Measurements from ENCODE around the gene APP.
"Not testable (repeated sequence)": the region's sequence is repeated elsewhere in the genome, so short reads cannot be mapped to it uniquely, and the experiment has no call there.

APP gene

DNA sequence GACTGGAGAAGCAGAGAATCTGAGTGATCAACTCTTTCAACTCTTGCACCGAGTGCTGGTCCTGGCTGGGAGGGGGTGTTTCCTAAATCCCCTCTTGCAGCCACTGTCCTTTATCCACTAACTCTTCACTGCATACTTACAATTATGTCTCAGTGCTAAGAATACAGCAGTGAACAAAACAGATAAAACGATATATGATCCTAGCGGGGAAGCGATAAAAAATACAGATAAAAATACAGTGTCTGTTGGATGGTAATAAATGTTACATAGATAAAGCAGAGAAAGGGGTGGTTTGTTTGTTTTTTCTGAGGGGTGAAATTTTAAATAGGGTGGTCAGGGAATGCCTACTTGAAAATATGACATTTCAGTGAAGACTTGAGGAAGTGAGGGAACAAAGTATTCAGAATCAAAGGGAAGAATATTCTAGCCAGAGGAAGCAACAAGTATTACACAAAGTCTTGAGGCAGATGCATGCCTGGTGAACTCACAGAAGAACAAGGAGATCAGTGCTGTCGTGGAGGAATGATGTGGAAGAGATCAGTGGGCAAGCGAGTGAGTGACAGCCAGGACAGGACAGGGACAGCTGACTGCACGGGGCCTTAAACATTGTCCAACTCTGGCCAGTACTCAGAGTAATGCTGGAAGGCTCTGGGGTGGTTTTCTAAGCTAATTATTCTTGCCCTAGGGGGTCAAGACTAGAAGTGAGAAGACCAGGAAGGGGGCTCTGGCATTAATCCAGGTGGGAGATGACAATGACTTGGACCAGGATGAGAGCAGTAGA, 110.0 kb downstream of the APP start:
- no peak for DNase-seq

DNA sequence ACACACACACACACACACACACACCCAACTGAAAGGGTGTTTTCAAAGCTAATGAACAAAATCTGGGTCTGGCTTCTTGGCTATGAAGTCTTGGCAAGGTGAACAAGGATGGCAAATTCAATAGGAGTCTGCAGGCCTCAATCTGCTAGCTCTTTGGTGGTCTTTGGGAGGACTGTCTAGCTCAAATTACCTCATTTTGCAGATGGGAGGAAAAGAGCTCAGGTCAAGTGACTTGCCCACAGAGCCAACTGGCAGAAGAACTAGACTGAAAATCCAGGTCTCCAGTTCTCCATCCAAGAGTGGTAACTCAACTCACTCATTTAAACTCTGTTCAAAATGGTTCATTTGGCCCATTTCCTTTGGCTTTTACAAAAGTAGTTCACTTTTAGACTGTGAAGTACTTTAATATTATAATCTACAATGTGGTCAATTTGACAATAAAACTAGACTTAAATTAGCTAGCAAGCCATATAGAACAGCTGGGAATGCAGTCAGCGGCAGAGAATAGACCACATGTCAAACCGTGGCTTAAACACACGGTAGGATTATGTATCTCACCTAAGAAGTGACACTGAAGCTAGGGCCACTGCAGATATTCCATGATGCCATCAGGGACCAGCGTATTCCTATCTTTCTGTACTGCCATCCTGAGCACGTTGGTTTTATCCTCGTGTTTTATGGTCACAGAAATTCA, 112.9 kb downstream of the APP start:
- no peak for DNase-seq

- no peak for DNase-seq
Measured at GRCh38 chr21:26055841-26056264, 114.7 kb downstream of the APP start.

- no peak for DNase-seq
Measured at GRCh38 chr21:26055010-26055409, 115.6 kb downstream of the APP start.

DNA sequence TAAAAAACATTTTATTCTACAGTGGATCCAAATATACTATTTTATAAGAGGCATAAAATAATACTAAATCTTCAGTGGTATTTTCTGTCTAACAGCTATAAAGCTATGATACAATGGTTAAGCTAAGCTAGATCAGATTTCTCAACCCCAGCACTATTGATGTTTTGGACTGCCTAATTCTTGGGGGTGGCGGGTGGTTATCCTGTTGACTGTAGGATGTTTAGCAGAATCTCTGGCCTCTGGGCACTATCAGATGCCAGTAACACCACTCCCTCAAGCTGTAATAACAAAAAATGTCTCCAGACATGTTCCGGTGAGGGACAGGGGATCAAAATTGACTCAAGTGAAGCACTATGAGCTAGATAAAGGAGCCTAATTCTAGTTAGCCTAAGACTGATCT, 118.5 kb downstream of the APP start:
- DNase-seq, result no peak

- DNase-seq, result no peak
Measured at GRCh38 chr21:26050857-26051256, 119.7 kb downstream of the APP start.

DNA sequence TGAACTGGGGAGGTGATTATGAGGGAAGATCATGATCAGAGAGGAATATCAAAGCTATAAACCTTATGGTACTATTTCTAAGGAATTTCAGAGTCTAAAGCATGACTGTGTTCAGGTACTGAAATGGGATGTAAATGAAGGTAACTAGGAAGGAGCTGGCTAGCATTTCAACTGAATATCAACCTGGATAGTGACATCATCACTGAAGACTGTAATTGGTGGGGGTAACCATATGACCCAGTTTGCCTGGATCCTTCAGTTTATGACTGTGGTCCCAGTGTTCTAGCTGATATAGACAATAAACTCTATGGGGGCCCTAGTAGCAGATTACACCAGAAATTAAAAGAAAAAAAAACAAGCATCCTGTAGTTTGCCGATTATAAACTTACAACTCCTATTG, 120.8 kb downstream of the APP start:
- DNase-seq, result no peak

- DNase-seq, result no peak
Measured at GRCh38 chr21:26047279-26047967, 123.1 kb downstream of the APP start.

- no peak for DNase-seq
Measured at GRCh38 chr21:26043891-26044290, 126.7 kb downstream of the APP start.

- DNase-seq, result no peak
Measured at GRCh38 chr21:26042181-26042876, 128.2 kb downstream of the APP start.

DNA sequence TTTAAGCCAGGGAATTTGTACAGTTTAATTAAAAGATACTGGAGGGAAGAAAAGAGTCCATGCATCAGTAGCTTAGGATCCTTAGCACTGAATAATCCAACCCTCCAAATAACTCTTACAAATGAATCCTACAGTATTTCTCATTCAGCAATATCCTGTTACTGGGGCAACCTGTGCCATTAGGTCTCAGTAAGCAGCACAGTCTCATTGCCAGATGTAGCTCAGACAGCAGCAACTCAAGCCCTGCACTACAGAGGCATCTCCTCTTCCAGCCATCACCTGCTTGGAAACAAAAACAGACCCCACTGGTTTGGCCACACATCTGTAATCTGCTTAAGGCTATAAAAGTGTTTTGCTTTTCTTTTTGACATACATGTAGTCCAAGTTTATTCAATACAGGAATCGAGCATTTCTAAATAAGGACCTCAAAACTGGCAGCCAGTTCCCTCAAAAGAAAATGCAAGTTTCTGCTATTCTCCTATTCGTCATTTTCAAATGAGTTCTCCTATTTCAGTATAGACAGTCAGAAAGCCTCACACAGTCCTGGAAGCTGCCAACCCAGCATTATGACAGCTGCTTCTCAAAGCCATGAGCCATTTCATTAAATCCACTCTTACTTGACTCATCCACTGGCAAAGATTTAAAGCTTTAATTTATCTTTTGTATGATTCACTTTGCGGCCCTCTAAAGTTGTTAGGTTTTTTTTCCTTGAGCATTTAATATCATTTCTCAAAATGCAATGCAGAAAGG, 129.0 kb downstream of the APP start:
- DNase-seq, result no peak

DNA sequence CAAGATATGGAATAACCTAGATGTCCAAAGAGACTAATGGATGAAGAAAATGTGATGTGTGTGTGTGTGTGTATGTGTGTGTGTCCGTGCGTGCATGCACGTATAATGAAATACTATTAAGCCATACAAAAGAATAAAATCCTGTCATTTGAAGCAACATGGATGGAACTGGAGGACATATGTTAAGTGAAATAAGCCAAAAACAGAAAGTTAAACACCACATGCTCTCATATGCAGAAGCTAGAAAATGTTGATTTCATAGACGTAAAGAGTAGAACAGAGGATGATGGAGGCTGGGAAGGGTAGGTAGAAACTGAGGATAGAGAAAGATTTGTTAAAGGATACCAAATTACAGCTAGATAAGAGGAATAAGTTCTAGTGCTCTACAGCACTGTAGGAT, 133.7 kb downstream of the APP start:
- no peak for DNase-seq

DNA sequence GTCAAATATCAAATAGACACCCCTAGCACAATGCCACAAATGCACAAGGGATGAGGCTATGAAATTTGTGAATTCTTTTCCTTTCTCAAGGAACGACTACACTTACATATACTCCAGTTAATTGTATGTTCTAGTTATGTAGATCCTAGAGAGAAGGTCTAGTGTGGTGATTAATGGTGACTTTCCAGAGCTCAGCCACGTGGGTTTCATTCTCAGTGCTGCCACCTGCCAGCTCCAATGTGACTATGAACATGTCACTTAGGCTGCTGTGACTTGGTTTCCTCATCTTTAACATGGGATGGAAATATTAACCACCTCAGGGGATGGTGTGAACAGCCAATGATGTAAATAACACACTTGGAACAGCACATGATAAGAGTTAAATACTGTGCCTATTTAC, 138.3 kb downstream of the APP start:
- DNase-seq, result no peak

- no peak for DNase-seq
Measured at GRCh38 chr21:26028183-26028582, 142.4 kb downstream of the APP start.

GRCh38 chr21:26027696-26028095, 142.9 kb downstream of the APP start:
- no peak for DNase-seq

DNA sequence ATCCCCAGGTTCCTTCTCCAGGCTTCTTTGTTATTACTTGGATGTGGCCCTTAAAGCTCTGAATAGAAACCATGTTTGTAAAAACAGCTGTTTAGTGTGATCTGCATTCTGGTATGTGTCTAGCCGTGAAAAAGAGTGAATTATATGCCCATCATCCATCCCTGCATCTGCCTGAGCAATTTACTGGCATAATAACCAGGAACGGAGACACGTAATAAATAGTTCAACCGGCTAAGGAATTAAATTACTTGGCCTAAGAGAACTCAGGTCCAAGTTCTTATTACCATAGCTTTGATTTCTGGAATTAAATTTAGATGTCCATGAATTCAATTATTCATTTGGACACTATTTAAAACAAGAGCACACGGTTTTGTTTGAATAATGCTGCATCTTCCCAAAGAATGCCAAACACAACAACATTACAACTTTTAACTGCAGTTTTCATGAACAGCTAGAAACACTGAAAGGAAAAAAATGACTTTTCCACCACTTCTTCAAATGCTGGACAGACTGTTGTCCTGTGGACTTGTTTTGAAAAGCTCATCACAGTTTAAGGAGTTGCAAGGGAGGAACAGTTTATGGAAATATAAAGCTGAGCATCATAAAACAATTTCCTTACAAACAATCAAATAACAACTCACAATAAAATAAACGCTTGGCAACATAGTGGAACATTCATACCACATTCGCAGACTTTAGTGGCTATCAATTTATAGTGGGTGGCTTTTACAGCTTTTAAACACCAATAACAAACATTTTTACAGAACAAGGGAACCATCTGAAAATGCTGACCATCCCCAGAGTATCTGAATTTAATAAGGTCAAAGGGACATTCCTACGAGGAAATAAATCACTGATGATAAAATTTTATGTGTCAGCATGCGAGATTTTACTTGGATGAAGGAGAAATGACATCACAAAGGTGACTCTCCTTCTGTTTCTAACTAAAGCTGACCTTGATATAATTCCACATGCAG, 144.7 kb downstream of the APP start:
- no peak for DNase-seq

DNA sequence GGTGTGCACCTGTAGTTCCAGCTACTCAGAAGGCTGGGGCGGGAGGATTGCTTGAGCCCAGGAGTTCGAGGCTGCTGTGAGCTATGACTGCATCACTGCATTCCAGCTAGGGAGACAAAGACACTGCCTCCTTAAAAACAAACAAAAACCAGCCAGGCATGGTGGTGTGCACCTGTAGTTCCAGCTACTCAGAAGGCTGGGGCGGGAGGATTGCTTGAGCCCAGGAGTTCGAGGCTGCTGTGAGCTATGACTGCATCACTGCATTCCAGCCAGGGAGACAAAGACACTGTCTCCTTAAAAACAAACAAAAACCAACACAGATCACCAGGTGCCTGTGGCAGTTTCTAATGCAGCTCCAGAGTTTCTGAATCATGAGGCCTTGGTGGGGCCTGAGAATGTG, 147.2 kb downstream of the APP start:
- DNase-seq, result not testable (repeated sequence)

- not testable (repeated sequence) for DNase-seq
Measured at GRCh38 chr21:26022598-26023337, 147.8 kb downstream of the APP start.

- no peak for DNase-seq
Measured at GRCh38 chr21:26020510-26020909, 150.1 kb downstream of the APP start.

- DNase-seq, result no peak
Measured at GRCh38 chr21:26020081-26020480, 150.5 kb downstream of the APP start.

DNA sequence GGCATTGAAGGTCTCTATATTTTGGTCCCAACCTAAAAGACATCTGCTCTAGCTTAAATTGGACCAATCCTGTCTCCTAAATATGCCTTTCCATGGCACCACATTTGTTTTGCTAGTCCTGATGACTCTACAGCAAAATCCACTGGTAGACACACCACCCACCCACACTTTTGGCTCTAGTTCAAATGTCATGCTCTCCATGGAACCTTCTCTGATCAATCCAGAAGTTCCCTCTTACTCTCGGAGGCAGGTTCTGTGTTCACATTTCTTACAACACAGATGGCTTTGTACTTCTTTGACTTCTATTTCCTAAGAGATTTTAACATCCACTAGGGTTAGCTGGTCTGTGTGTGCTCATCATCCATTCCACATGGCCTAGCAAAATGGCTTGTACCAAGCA, 151.3 kb downstream of the APP start:
- DNase-seq, result no peak
